ENCODE data around the gene CCDC187. TPM values are rescaled to one million over a fixed set of nuclear protein-coding genes. Genes with fewer than 3 reads are reported as not detected.

The CCDC187 gene
- total RNA-seq, 1 experiment from 2014 or later = not detected

GRCh38 chr9:136225748-136226679, 77.9 kb downstream of the CCDC187 start:
- no peaks in the 10 kb centered on the region for H3K9me3 ChIP-seq (ENCODE audit: low read depth, low read length, poor library complexity, severe bottlenecking)
- CTCF ChIA-PET = no interaction called here
- no peaks in the 10 kb centered on the region for H3K27me3 ChIP-seq (replicated peaks; ENCODE audit: insufficient read depth, low read depth, low read length, poor library complexity)
- no peak for TF ChIP-seq EZH2 (IDR thresholded peaks at IDR 0.05; ENCODE audit: borderline replicate concordance, low read depth, low read length, poor library complexity, severe bottlenecking)
- TF ChIP-seq, protein P1, sequence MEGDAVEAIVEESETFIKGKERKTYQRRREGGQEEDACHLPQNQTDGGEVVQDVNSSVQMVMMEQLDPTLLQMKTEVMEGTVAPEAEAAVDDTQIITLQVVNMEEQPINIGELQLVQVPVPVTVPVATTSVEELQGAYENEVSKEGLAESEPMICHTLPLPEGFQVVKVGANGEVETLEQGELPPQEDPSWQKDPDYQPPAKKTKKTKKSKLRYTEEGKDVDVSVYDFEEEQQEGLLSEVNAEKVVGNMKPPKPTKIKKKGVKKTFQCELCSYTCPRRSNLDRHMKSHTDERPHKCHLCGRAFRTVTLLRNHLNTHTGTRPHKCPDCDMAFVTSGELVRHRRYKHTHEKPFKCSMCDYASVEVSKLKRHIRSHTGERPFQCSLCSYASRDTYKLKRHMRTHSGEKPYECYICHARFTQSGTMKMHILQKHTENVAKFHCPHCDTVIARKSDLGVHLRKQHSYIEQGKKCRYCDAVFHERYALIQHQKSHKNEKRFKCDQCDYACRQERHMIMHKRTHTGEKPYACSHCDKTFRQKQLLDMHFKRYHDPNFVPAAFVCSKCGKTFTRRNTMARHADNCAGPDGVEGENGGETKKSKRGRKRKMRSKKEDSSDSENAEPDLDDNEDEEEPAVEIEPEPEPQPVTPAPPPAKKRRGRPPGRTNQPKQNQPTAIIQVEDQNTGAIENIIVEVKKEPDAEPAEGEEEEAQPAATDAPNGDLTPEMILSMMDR (conservative IDR thresholded peaks at IDR 0.05; ENCODE audit: low read depth, low read length) = peak; percentile 95
- DNase-seq (ENCODE audit: low spot score) = peak; percentile 71
- intact Hi-C loops (cut with micrococcal nuclease; ENCODE audit: unreplicated experiment) = loop anchor here (10.0 kb wide), 1 partner anchor 261 kb away; the partner anchor contains the start of gene UBAC1
- H3K36me3 ChIP-seq (ENCODE audit: insufficient read depth, low read length, poor library complexity, severe bottlenecking) = peaks cover 18% of the 10 kb centered on the region
- H3K27ac ChIP-seq (ENCODE audit: low read depth, low read length, poor library complexity, severe bottlenecking) = peak overlapping the region; percentile 52
- H3K4me1 ChIP-seq (ENCODE audit: insufficient read depth, low read length, poor library complexity, severe bottlenecking) = peaks cover 20% of the 10 kb centered on the region
- no TSS peak for BruUV-seq (replicated peaks)
- POLR2A ChIA-PET (ENCODE audit: low non-redundant PET) = no interaction called here
- no peak overlapping the region for H3K4me3 ChIP-seq (ENCODE audit: low read depth, low read length, poor library complexity, severe bottlenecking)

- ChIA-PET POLR2A (ENCODE audit: low non-redundant PET) (no interaction called here), CTCF (interaction anchor here (0.7 kb wide), 1 partner anchor 165 kb away, joined by 3 read pairs; no protein-coding TSS in a partner anchor)
- no peaks in the 10 kb centered on the region for H3K27me3 ChIP-seq (replicated peaks; ENCODE audit: insufficient read depth, low read depth, low read length, poor library complexity)
- intact Hi-C loops (cut with micrococcal nuclease; ENCODE audit: unreplicated experiment) = loop anchor here (10.0 kb wide), 1 partner anchor 261 kb away; the partner anchor contains the start of gene UBAC1
- no peak overlapping the region for H3K4me3 ChIP-seq (ENCODE audit: low read depth, low read length, poor library complexity, severe bottlenecking)
- H3K4me1 ChIP-seq (ENCODE audit: insufficient read depth, low read length, poor library complexity, severe bottlenecking) = peaks cover 24% of the 10 kb centered on the region
- peaks cover 18% of the 10 kb centered on the region for H3K36me3 ChIP-seq (ENCODE audit: insufficient read depth, low read length, poor library complexity, severe bottlenecking)
- DNase-seq (ENCODE audit: low spot score) = no peak
- no peaks in the 10 kb centered on the region for H3K9me3 ChIP-seq (ENCODE audit: low read depth, low read length, poor library complexity, severe bottlenecking)
- H3K27ac ChIP-seq (ENCODE audit: low read depth, low read length, poor library complexity, severe bottlenecking) = peak overlapping the region; percentile 52
- no peak for TF ChIP-seq EZH2 (IDR thresholded peaks at IDR 0.05; ENCODE audit: borderline replicate concordance, low read depth, low read length, poor library complexity, severe bottlenecking)
- TF ChIP-seq, protein P1 (conservative IDR thresholded peaks at IDR 0.05; ENCODE audit: low read depth, low read length) = no peak
- no TSS peak for BruUV-seq (replicated peaks)
Measured at GRCh38 chr9:136225366-136225747, 78.5 kb downstream of the CCDC187 start.

DNA sequence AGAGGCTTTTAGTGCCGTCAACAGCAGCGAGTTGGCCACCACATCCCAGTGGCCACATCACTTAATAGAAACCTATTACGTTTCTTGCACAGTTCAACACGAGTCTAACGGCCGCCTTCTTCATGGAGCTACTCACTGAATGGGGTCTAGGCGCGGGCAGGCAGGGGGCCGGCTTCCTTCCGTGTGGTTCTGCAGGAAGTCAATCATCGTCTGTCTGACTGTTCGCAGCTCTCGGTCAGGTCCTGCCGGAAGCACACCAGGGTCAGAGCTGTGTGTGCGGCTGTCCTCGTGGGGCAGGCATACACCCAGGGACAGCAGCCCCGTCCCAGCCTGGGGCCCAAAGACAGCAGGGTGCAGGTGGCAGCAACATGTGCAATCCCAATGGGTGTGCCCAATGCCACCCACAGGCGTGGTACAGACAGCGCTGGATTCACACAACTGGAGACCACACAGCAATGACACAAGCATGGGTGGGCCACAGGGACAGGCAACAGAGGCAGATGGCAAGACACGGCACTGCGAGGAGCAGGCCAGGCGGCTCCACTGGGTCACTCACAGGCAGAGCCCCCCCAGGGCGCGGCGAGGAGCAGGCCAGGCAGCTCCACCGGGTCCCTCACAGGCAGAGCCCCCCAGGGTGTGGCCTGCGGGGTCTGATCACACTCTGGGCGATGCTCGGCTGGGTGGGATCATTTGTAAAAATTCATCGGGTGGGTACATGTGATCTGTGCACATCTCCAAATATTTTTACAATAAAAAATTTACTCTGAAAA, 79.8 kb downstream of the CCDC187 start:
- peak overlapping the region; percentile 52 for H3K27ac ChIP-seq (ENCODE audit: low read depth, low read length, poor library complexity, severe bottlenecking)
- no peak for TF ChIP-seq EZH2 (IDR thresholded peaks at IDR 0.05; ENCODE audit: borderline replicate concordance, low read depth, low read length, poor library complexity, severe bottlenecking)
- TF ChIP-seq, protein P1 (conservative IDR thresholded peaks at IDR 0.05; ENCODE audit: low read depth, low read length) = no peak
- peaks cover 18% of the 10 kb centered on the region for H3K36me3 ChIP-seq (ENCODE audit: insufficient read depth, low read length, poor library complexity, severe bottlenecking)
- no peaks in the 10 kb centered on the region for H3K27me3 ChIP-seq (replicated peaks; ENCODE audit: insufficient read depth, low read depth, low read length, poor library complexity)
- BruUV-seq (replicated peaks) = no TSS peak
- POLR2A ChIA-PET (ENCODE audit: low non-redundant PET) = interaction anchor here (0.6 kb wide), 1 partner anchor 12 kb away, joined by 3 read pairs; no protein-coding TSS in a partner anchor
- DNase-seq (ENCODE audit: low spot score) = no peak
- CTCF ChIA-PET = no interaction called here
- no peak overlapping the region for H3K4me3 ChIP-seq (ENCODE audit: low read depth, low read length, poor library complexity, severe bottlenecking)
- intact Hi-C loops (cut with micrococcal nuclease; ENCODE audit: unreplicated experiment) = loop anchor here (10.0 kb wide), 1 partner anchor 259 kb away; the partner anchor contains the start of gene UBAC1
- peaks cover 37% of the 10 kb centered on the region for H3K4me1 ChIP-seq (ENCODE audit: insufficient read depth, low read length, poor library complexity, severe bottlenecking)
- H3K9me3 ChIP-seq (ENCODE audit: low read depth, low read length, poor library complexity, severe bottlenecking) = no peaks in the 10 kb centered on the region
